ENCODE measurements around the gene XPO5.

DNA sequence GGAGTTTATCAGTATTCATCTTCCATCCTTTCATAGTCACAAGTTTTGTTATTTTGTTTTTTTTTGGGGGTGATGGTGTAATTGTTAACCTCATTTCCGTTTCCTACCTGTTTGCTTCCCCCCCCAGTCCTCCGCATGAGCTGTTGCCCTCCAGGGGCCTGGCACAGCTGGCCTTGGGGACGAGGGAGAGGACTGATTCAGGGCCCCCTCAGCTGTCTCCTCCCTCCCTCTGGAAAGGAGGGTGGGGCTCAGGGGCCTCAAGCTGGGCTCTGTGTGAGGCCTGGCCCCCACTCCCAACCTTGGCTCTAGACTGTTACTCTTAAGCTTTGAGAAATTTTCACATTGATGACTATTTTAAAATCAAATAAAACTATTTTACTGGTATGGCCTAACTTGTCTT is 69.7 kb downstream of the XPO5 start:
- TF ChIP-seq CTCF (IDR thresholded peaks at IDR 0.05; ENCODE audit: insufficient read depth, low read depth, low read length) (no peak), EZH2 (IDR thresholded peaks at IDR 0.05; ENCODE audit: insufficient read depth, low read length) (no peak)
